GM12873 (cell line): Measurements from ENCODE around the gene ENAH.

Experiments
- TF ChIP-seq, protein P1 (sequence below): IDR thresholded peaks from 2 replicates; pipeline ENCODE4 v1.5.1; 2012; ENCODE audit warnings: low read depth, mild to moderate bottlenecking, moderate library complexity, low read length, control low read depth; ENCODE audit not compliant: insufficient read depth; ENCODE audit errors: missing control alignments

ENAH gene

GRCh38 chr1:225524570-225524969 is 128.4 kb downstream of the ENAH start:
- TF ChIP-seq, protein P1, sequence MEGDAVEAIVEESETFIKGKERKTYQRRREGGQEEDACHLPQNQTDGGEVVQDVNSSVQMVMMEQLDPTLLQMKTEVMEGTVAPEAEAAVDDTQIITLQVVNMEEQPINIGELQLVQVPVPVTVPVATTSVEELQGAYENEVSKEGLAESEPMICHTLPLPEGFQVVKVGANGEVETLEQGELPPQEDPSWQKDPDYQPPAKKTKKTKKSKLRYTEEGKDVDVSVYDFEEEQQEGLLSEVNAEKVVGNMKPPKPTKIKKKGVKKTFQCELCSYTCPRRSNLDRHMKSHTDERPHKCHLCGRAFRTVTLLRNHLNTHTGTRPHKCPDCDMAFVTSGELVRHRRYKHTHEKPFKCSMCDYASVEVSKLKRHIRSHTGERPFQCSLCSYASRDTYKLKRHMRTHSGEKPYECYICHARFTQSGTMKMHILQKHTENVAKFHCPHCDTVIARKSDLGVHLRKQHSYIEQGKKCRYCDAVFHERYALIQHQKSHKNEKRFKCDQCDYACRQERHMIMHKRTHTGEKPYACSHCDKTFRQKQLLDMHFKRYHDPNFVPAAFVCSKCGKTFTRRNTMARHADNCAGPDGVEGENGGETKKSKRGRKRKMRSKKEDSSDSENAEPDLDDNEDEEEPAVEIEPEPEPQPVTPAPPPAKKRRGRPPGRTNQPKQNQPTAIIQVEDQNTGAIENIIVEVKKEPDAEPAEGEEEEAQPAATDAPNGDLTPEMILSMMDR = no peak

GRCh38 chr1:225523263-225523950 is 129.5 kb downstream of the ENAH start:
- TF ChIP-seq, protein P1 = no peak

DNA sequence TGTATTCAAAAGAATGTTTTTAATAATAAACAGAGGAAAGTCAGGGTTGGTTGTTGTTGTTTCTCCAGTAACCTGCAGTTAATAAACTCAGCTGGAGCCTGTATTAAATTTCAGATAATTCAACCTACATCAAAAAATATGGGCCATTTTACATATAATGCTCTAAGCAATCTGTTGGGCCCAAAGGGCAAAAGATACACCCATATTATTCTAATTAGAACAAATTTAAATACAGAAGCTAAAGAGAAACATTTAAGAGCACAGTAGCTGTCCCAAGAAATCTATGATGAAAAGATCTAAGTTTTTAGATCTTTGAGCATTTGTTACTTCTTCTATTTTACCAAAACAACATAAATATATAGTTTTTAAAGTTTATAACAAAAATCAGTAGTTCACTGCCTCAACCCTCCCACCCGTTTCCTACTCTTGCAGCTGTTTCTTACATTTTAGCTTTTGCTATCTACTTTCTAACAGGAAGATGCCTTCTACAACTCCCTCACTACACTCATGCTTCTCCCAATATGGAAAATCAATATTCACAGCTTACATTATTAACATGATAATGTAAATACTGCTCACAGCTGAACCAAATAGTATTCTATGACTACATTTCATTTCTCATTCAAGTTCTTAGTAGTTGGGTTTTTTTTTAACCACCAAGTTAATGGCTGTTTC is 130.2 kb downstream of the ENAH start:
- TF ChIP-seq, protein P1 = no peak

DNA sequence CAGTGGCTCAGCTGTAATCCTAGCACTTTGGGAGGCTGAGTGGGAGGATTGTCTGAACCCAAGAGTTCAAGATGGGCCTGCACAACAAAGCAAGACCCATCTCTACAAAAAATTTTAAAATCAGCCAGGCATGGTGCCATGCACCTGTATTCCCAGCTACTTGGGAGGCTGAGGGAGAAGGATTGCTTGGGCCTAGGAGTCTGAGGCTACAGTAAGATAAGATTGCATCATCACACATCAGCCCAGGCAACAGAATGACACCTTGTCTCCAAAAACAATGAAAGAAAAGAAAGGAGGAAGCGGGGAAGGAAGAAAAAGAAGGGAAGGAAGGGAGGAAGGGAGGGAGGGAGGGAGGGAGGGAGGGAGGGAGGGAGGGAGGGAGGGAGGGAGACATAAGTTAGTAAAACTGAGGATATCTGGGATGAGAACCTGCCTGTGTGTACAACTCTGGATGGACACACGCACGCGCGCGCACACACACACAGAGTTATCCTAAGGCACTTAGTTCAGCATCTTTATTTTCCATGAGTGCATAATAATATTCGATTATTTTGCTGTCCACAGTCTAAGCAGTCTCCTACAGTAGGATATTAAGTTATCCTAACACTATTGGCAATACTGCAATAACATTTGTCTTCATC is 132.2 kb downstream of the ENAH start:
- TF ChIP-seq, protein P1 = no peak

DNA sequence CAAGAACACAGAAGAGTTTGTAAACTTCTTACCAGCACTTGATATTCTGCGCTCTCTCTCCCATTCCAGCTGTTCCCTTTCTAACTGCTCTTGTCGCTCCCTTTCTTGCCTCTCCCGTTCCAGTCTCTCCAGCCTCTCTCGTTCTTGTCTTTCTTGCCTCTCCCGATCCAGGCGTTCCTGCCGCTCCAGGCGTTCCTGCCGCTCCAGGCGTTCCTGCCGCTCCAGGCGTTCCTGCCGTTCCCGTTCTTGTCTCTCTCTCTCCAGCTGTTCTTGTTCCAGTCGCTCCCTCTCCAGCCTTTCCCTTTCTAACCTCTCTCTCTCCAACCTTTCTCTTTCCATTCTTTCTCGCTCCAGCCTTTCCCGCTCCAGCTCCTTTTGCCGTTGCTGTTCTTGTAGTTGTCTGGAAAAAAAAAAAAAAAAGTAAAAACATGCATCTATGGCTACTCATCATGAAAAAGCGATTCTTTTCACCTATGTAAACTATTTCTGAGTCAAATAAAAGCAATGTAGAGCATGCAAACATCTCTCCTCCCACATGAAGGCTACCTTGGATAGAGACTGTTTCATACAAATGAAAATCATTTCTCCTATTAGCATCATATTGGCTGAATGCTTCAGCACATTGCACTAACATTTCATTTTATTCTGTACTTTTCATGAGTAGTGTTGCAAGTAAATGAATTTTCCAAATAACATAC is 133.6 kb downstream of the ENAH start:
- TF ChIP-seq, protein P1 = no peak

- TF ChIP-seq, protein P1 = no peak
These were observed 135.2 kb downstream of the ENAH start for GRCh38 chr1:225517697-225518096.

GRCh38 chr1:225517221-225517620 is 135.7 kb downstream of the ENAH start:
- TF ChIP-seq, protein P1 = no peak
